ENCODE data around the gene AGXT. TPM values are rescaled to one million over a fixed set of nuclear protein-coding genes. Genes with fewer than 3 reads are reported as not detected.

Gene AGXT
- total and polyA plus RNA-seq, 4 donors: 254 to 1,572 (median 1,428) TPM

- Histone ChIP-seq H3K9me3 (ENCODE audit: control insufficient read depth in 4 of 4, low read length in 3 of 4) (no peaks in the 10 kb centered on the region), H3K4me3 (ENCODE audit: low read depth in 1 of 3, low read length in 3 of 3) (no peak overlapping the region), H3K9ac (ENCODE audit: low read depth in 1 of 2, low read length in 2 of 2) (no peak overlapping the region), H3K36me3 (ENCODE audit: control insufficient read depth in 4 of 4, insufficient read depth in 3 of 4, low read depth in 1 of 4, low read length in 3 of 4) (no peaks in the 10 kb centered on the region), H3K27me3 (ENCODE audit: control insufficient read depth in 4 of 4, insufficient read depth in 4 of 4, low read length in 3 of 4) (no peaks in the 10 kb centered on the region), H3K27ac (ENCODE audit: low read depth in 1 of 2, low read length in 2 of 2) (no peak overlapping the region), H3K4me1 (ENCODE audit: control insufficient read depth in 4 of 4, insufficient read depth in 4 of 4, low read length in 3 of 4) (peaks cover 9 to 35% (median 21%) of the 10 kb centered on the region in 4 donors)
- DNase-seq (ENCODE audit: low spot score): no peak
- 65% methylated on average over 11 of the region's 11 CpGs for WGBS
- no peak for TF ChIP-seq MAX (IDR thresholded peaks at IDR 0.05)
- TF ChIP-seq JUND (IDR thresholded peaks at IDR 0.05): no peak
- no peak for TF ChIP-seq EGR1 (IDR thresholded peaks at IDR 0.05; ENCODE audit: low read depth in 2 of 2)
- TF ChIP-seq YY1 (IDR thresholded peaks at IDR 0.05): no peak
- no peak for TF ChIP-seq GABPA (IDR thresholded peaks at IDR 0.05 in 1 of 2, conservative IDR thresholded peaks at IDR 0.05 in 1 of 2)
- no peak for TF ChIP-seq HNF4A (conservative IDR thresholded peaks at IDR 0.05)
- no peak for TF ChIP-seq RXRA (IDR thresholded peaks at IDR 0.05)
- TF ChIP-seq TAF1 (conservative IDR thresholded peaks at IDR 0.05): no peak
- no peak for TF ChIP-seq SP1 (IDR thresholded peaks at IDR 0.05)
- TF ChIP-seq NR2F2 (IDR thresholded peaks at IDR 0.05): no peak
- no peak for TF ChIP-seq REST (IDR thresholded peaks at IDR 0.05)
- TF ChIP-seq ZBTB33 (IDR thresholded peaks at IDR 0.05): no peak
- TF ChIP-seq FOXA1 (IDR thresholded peaks at IDR 0.05): no peak
These were observed 17.9 kb upstream of the AGXT start for GRCh38 chr2:240850756-240851077.

GRCh38 chr2:240851078-240851991, 17.3 kb upstream of the AGXT start:
- no peaks in the 10 kb centered on the region for H3K36me3 ChIP-seq (ENCODE audit: control insufficient read depth in 4 of 4, insufficient read depth in 3 of 4, low read depth in 1 of 4, low read length in 3 of 4)
- peak; percentile 86 for DNase-seq (ENCODE audit: low spot score)
- TF ChIP-seq HNF4G (IDR thresholded peaks at IDR 0.05) (no peak), CTCF (IDR thresholded peaks at IDR 0.05; ENCODE audit: low read depth, low read length, missing input control) (peak; percentile 99), RAD21 (IDR thresholded peaks at IDR 0.05) (peak; percentile 95 to 98), NR2F2 (IDR thresholded peaks at IDR 0.05) (peak; percentile 91), RXRA (IDR thresholded peaks at IDR 0.05) (peak in 1 of 2 donors; percentile 47), ATF3 (IDR thresholded peaks at IDR 0.05) (no peak), MAX (IDR thresholded peaks at IDR 0.05) (no peak), HNF4A (conservative IDR thresholded peaks at IDR 0.05) (peak in 1 of 2 donors; percentile 12), REST (IDR thresholded peaks at IDR 0.05) (no peak)

More at GRCh38 chr2:240851078-240851991, 17.3 kb upstream of the AGXT start:
- Histone ChIP-seq H3K9ac (ENCODE audit: low read depth in 1 of 2, low read length in 2 of 2) (no peak overlapping the region), H3K27ac (ENCODE audit: low read depth in 1 of 2, low read length in 2 of 2) (no peak overlapping the region), H3K4me3 (ENCODE audit: low read depth in 1 of 3, low read length in 3 of 3) (no peak overlapping the region), H3K4me1 (ENCODE audit: control insufficient read depth in 4 of 4, insufficient read depth in 4 of 4, low read length in 3 of 4) (peaks cover 14 to 40% (median 27%) of the 10 kb centered on the region in 4 donors), H3K27me3 (ENCODE audit: control insufficient read depth in 4 of 4, insufficient read depth in 4 of 4, low read length in 3 of 4) (no peaks in the 10 kb centered on the region), H3K9me3 (ENCODE audit: control insufficient read depth in 4 of 4, low read length in 3 of 4) (no peaks in the 10 kb centered on the region)
- 25% methylated on average over 33 of the region's 33 CpGs for WGBS
